GM19023 (cell line): ENCODE results near the gene INTU.

Experiments
- ATAC-seq: cut with Tn5 transposase; IDR thresholded peaks from one replicate; pipeline ENCODE4 v1.9.1; 2021; ENCODE audit warnings: mild to moderate bottlenecking, moderate library complexity; ENCODE audit not compliant: unreplicated experiment

INTU gene

GRCh38 chr4:127737295-127737694, 104.5 kb downstream of the INTU start:
- no peak for ATAC-seq

- no peak for ATAC-seq
These were observed 108.5 kb downstream of the INTU start for GRCh38 chr4:127741247-127741646.

- no peak for ATAC-seq
These were observed 115.1 kb downstream of the INTU start for GRCh38 chr4:127747883-127748282.

- ATAC-seq: no peak
These were observed 116.2 kb downstream of the INTU start for GRCh38 chr4:127748957-127749356.

- ATAC-seq: no peak
These were observed 124.1 kb downstream of the INTU start for GRCh38 chr4:127756906-127757305.

- ATAC-seq: no peak
These were observed 126.6 kb downstream of the INTU start for GRCh38 chr4:127759228-127759820.

- ATAC-seq: no peak
These were observed 127.1 kb downstream of the INTU start for GRCh38 chr4:127759893-127760292.

GRCh38 chr4:127771535-127772275, 138.9 kb downstream of the INTU start:
- no peak for ATAC-seq

- no peak for ATAC-seq
These were observed 140.3 kb downstream of the INTU start for GRCh38 chr4:127772769-127773671.

- ATAC-seq: no peak
These were observed 143.1 kb downstream of the INTU start for GRCh38 chr4:127775843-127776242.
